DMS 273 (cell line): ENCODE measurements around the gene PC.

Experiments used
- DNase-seq: peaks from one replicate; lab custom pipeline; 2025; ENCODE audit not compliant: unreplicated experiment; lab: John Stamatoyannopoulos, UW

Gene PC

GRCh38 chr11:66857234-66857926 lies 100.8 kb downstream of the PC start:
- peak; percentile 46 for DNase-seq

- DNase-seq, result peak; percentile 78
Observed at GRCh38 chr11:66856496-66857233, 101.5 kb downstream of the PC start, which contains the start of gene LRFN4. Gene LRFN4 (plus strand): TSS chr11:66857064. CDS start chr11:66857745, 681 bp downstream.

GRCh38 chr11:66855574-66856495 lies 102.3 kb downstream of the PC start:
- peak; percentile 96 for DNase-seq

GRCh38 chr11:66854729-66855211 lies 103.4 kb downstream of the PC start:
- DNase-seq, result no peak

GRCh38 chr11:66854231-66854661 lies 103.9 kb downstream of the PC start:
- no peak for DNase-seq

GRCh38 chr11:66853242-66854229 lies 104.6 kb downstream of the PC start:
- no peak for DNase-seq

GRCh38 chr11:66852466-66853241 lies 105.5 kb downstream of the PC start:
- DNase-seq, result no peak

GRCh38 chr11:66851698-66852465 lies 106.3 kb downstream of the PC start:
- no peak for DNase-seq

- no peak for DNase-seq
Observed at GRCh38 chr11:66851239-66851596, 107.0 kb downstream of the PC start.

GRCh38 chr11:66850588-66851238 lies 107.5 kb downstream of the PC start:
- no peak for DNase-seq

- DNase-seq, result no peak
Observed at GRCh38 chr11:66850235-66850587, 108.0 kb downstream of the PC start.

GRCh38 chr11:66849501-66850234 lies 108.5 kb downstream of the PC start:
- no peak for DNase-seq

GRCh38 chr11:66848671-66849500 lies 109.3 kb downstream of the PC start:
- DNase-seq, result no peak

- DNase-seq, result no peak
Observed at GRCh38 chr11:66847461-66848232, 110.5 kb downstream of the PC start.

GRCh38 chr11:66846671-66847091 lies 111.5 kb downstream of the PC start:
- DNase-seq, result no peak

GRCh38 chr11:66845876-66846212 lies 112.3 kb downstream of the PC start:
- no peak for DNase-seq
